MG63 (cell line): ENCODE results near the gene DLG2. TPM values are rescaled to one million over a fixed set of nuclear protein-coding genes. Genes with fewer than 3 reads are reported as not detected.

Experiments
- DNase-seq: peaks from one replicate; pipeline ENCODE4 v3.0.0-alpha.2; 2020
- H3K27me3 ChIP-seq: fragments of 250-450 bp; sonication (Bioruptor Pico); 2 replicates; pipeline ENCODE4 v1.5.1; 2020; ENCODE audit warnings: mild to moderate bottlenecking, moderate library complexity
- H3K36me3 ChIP-seq: fragments of 250-450 bp; sonication (Bioruptor Pico); 2 replicates; pipeline ENCODE4 v1.5.1; 2020; ENCODE audit warnings: mild to moderate bottlenecking, moderate library complexity
- H3K4me3 ChIP-seq: fragments of 250-450 bp; sonication (Bioruptor Pico); 2 replicates; pipeline ENCODE4 v1.5.1; 2020; ENCODE audit warnings: mild to moderate bottlenecking, moderate library complexity
- H3K9me3 ChIP-seq: fragments of 250-450 bp; sonication (Bioruptor Pico); 2 replicates; pipeline ENCODE4 v1.5.1; 2020; ENCODE audit warnings: mild to moderate bottlenecking, moderate library complexity
- total RNA-seq: library from RNA; depleted of rRNA; stranded (reverse); fragments of >200 nt; shearing (Covaris generic); gene quantifications from 2 replicates; pipeline ENCODE4 v1.2.3, GENCODE V29; 2014; ENCODE audit warnings: low replicate concordance

DLG2 gene
- total RNA-seq, 1 experiment from 2014 or later = 0.10 TPM

DNA sequence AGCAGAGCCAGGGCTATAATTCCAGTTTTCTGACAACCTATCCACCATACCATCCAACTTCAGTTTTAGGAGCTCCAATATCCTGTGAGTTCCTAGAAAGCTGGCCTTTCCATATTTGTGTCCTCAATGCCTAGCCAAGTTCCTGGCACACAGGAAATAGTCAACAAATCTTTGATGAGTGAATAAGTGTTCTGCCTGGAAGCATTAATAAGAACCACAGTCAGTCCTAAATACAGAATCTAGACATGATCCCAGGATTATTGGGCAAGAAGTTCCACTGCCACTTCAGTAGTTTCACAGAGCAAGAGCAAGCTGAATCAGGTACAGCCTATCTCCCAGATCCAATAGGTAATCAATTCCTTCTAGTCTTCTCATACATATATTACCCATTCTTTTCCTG is 942.0 kb downstream of the DLG2 start:
- Histone ChIP-seq H3K9me3 (no peaks in the 10 kb centered on the region), H3K4me3 (no peak overlapping the region), H3K36me3 (no peaks in the 10 kb centered on the region), H3K27me3 (no peaks in the 10 kb centered on the region)
- no peak for DNase-seq

GRCh38 chr11:84681456-84681855 is 945.7 kb downstream of the DLG2 start:
- H3K27me3 ChIP-seq = no peaks in the 10 kb centered on the region
- H3K36me3 ChIP-seq = no peaks in the 10 kb centered on the region
- no peak overlapping the region for H3K4me3 ChIP-seq
- no peaks in the 10 kb centered on the region for H3K9me3 ChIP-seq
- no peak for DNase-seq

DNA sequence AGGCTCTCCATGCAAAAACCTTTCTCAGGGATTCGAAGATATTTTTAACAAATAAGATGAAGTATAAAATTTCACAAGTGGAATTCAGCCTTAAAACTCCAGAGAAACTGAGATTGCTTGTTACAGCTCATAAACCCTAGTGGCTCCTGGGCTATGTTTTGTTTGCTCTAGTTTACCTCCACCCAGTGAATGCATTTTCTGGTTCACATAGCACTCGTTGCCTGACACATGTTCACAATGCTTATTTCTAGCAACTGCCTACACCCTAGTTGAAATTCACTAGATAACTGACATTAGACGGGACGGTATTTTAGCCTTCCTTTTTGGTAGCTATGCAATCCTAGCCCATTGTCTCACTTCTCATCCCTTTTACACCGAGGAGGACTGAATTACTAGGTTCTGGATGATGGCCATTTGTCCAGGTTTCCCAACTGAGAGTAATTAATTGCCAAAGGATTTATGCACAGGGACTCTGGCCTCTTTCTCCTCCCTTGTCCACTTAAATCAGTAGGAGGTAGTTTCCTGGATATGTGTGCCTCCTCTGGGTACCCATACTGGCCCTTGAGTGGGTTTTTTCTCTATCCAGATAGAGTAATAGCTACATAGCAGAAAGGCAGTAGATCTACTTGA is 951.6 kb downstream of the DLG2 start:
- Histone ChIP-seq H3K4me3 (no peak overlapping the region), H3K9me3 (no peaks in the 10 kb centered on the region), H3K36me3 (no peaks in the 10 kb centered on the region), H3K27me3 (no peaks in the 10 kb centered on the region)
- DNase-seq = no peak

DNA sequence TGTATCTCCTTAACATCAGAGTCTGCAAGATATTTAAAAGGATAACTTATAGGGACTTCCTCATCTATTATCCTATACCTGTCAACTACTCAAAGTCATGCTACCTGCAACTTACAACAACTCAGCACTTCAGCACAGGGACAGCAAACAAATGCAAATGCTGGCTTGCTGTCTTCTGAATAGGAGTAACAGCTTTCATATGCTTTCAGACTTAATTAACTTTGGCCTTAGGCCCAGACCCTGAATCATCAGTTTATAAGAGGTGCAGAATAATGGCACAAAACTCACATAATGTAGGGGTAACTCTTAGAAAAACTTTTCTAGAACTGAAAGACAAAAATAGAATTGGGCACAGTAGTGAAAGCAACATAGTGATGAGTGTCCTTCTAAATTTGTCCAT is 953.4 kb downstream of the DLG2 start:
- Histone ChIP-seq H3K27me3 (no peaks in the 10 kb centered on the region), H3K9me3 (no peaks in the 10 kb centered on the region), H3K4me3 (no peak overlapping the region), H3K36me3 (no peaks in the 10 kb centered on the region)
- DNase-seq = no peak

DNA sequence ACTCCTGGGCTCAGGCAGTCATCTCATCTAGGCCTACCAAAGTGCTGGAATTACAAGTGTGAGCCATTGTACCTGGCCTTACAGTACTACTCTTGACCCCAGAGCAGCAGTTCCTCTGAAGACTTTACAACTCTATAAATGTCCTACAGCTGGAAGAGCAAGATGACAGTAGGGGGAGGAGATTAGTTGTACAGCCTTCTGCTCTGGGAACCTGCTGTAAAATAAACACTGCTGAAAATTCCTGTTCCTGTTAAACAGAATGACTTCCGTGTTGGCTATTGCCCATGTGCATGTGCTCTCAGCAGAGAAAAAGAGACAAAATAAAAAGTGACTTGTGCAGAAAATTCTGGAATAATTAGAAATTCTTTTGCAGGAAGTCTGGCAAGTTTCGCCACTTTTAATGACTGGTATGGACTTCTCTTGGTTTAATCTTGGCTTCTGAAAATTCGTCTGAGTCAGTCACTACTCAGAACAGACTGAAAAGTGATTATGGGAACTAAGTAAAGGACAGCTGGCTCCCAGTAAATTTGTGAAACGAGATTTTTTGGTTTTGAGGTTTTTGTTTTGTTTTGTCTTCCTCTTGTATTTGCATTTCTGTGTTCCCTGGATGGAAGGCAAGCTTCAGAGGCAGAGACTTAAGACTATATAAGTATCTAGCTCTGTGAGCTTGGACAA is 955.7 kb downstream of the DLG2 start:
- Histone ChIP-seq H3K36me3 (no peaks in the 10 kb centered on the region), H3K9me3 (no peaks in the 10 kb centered on the region), H3K4me3 (no peak overlapping the region), H3K27me3 (no peaks in the 10 kb centered on the region)
- no peak for DNase-seq

DNA sequence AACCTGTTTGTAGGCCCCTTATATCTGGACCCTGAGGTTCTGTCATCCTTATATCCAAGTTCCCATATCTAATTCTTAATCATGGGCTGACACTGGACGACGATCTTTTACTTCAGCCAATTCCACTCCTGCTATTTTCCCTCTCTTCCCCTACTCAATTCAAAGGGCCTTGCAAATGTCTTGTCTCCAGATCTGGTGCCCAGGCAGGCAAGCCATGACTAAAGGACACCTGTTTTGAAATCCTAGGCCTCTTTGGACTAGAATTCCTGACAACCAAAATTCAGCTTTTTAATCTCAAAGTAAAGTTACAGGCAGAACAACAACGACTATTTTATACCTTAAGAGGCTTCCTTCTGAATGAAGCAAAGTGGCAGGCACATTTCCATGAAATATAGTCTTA is 963.4 kb downstream of the DLG2 start:
- Histone ChIP-seq H3K4me3 (no peak overlapping the region), H3K27me3 (no peaks in the 10 kb centered on the region), H3K9me3 (no peaks in the 10 kb centered on the region), H3K36me3 (no peaks in the 10 kb centered on the region)
- DNase-seq = no peak

GRCh38 chr11:84660257-84660977 is 966.7 kb downstream of the DLG2 start:
- DNase-seq = no peak

DNA sequence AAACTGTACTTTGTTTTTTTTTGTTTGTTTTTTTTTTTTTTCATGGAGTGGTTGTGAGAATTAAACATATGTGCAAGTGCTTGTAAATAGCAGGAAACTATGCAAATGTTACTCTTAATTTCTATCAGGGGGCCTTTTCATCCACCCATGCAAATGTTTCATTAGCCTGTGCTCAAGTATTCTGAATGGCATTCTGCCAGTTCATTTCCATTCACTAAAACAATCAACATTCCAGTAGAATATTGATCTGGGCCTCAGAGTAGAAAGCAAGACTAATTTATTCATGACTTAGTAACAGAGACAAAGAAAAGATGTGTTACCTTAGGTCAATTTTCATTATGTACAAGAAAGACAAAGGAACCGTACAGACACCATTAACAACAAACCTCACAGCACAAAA is 971.4 kb downstream of the DLG2 start:
- Histone ChIP-seq H3K4me3 (no peak overlapping the region), H3K27me3 (no peaks in the 10 kb centered on the region), H3K9me3 (no peaks in the 10 kb centered on the region), H3K36me3 (no peaks in the 10 kb centered on the region)
- no peak for DNase-seq

More at GRCh38 chr11:84660257-84660977, 966.7 kb downstream of the DLG2 start:
- H3K27me3 ChIP-seq = no peaks in the 10 kb centered on the region
- H3K36me3 ChIP-seq = no peaks in the 10 kb centered on the region
- H3K9me3 ChIP-seq = no peaks in the 10 kb centered on the region
- no peak overlapping the region for H3K4me3 ChIP-seq

GRCh38 chr11:84648471-84648870 is 978.7 kb downstream of the DLG2 start:
- no peaks in the 10 kb centered on the region for H3K36me3 ChIP-seq
- no peaks in the 10 kb centered on the region for H3K9me3 ChIP-seq
- no peaks in the 10 kb centered on the region for H3K27me3 ChIP-seq
- no peak for DNase-seq
- H3K4me3 ChIP-seq = no peak overlapping the region

DNA sequence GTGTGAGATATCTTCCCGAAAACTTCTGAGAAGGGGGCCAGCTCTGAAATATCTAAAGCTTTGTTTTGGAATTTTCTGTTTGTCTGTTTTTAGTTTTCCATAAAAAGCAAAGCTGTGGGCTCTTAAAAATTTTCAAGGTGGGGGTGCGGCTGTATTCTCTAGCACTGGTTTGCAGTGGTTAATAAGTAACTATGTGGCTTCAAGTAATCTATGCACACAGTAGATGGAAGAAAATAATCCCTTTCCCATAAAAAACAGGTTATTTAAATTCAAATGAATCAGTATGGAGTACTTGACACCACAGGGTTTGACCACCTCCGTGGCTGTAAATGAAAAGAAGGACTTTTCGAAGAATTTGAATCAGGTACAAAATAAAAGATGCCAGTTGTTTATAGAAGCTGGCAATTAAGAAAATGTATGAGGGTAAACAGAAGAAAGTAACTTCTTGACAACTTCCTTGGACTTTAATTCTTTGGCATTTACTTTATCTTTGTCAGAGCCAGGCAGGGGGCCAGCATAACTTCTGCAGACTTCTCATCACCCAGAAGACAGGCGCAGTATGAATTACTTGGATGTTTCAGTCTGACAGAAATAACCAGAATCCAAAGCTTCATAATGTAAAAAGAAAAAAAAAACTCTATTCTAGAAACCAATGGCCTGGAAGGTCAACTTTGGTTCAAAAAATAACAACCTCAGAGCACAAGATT is 981.0 kb downstream of the DLG2 start:
- no peak for DNase-seq
- H3K4me3 ChIP-seq = no peak overlapping the region
- no peaks in the 10 kb centered on the region for H3K27me3 ChIP-seq
- no peaks in the 10 kb centered on the region for H3K36me3 ChIP-seq
- H3K9me3 ChIP-seq = no peaks in the 10 kb centered on the region

GRCh38 chr11:84642500-84642899 is 984.6 kb downstream of the DLG2 start:
- Histone ChIP-seq H3K9me3 (no peaks in the 10 kb centered on the region), H3K36me3 (no peaks in the 10 kb centered on the region), H3K27me3 (no peaks in the 10 kb centered on the region), H3K4me3 (no peak overlapping the region)
- DNase-seq = no peak

- H3K36me3 ChIP-seq = no peaks in the 10 kb centered on the region
- no peak overlapping the region for H3K4me3 ChIP-seq
- no peak for DNase-seq
- H3K27me3 ChIP-seq = no peaks in the 10 kb centered on the region
- H3K9me3 ChIP-seq = no peaks in the 10 kb centered on the region
Observed at GRCh38 chr11:84634309-84634708, 992.8 kb downstream of the DLG2 start.

DNA sequence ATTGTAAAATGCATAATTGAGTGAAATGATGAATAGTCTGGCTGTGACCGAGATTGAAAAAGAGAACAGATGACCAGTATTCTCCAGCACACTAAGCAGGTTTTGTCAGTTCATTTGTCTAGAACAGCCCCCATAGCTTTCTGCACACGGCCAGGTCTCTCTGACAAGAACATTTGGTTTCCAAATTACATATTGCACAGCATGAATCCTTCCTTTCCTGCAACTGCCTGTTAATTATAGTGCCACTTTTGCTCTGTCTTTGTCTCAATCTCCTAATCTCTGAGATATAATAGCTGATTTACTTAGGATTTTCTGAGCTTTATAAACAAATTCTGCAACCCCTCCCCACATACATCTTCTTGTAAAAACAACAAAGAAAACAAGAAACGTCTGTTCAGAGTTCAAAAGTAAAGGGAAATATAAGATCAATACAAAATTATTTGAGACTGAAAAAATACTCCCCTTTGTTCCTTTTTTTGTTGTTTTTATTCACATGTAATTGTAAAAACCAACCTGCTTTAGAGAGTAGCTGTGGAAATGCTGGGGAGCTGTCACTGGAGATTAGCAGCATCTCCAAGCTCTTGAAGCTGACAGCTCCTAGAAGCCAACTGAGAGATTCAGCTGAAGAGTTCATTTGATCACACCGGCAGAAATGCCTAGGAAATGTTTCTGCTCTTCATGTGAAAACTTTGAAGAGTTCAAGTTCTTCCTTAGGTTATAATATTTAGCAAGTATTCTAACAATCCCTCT is 998.1 kb downstream of the DLG2 start:
- Histone ChIP-seq H3K4me3 (no peak overlapping the region), H3K36me3 (no peaks in the 10 kb centered on the region), H3K27me3 (no peaks in the 10 kb centered on the region), H3K9me3 (no peaks in the 10 kb centered on the region)
- no peak for DNase-seq

DNA sequence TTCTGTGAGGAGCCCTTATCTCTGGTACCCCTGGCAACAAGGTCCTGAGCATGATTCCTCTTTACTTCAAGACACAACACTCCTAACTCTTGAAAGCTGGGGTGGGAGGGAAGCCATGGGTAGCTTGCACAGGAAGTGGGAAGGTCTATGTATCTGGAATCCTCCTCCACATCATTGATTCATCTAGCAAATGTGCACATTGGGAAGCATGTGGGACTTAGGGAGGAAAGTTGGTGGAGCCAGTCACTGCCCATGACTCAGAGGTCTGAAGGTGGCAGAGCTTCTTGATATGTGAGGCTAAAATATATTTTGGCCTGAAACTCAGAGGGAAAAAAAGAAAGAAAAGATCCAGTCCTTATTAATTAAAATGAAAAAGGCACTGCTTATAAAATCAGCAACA is 1000.9 kb downstream of the DLG2 start:
- DNase-seq = no peak

DNA sequence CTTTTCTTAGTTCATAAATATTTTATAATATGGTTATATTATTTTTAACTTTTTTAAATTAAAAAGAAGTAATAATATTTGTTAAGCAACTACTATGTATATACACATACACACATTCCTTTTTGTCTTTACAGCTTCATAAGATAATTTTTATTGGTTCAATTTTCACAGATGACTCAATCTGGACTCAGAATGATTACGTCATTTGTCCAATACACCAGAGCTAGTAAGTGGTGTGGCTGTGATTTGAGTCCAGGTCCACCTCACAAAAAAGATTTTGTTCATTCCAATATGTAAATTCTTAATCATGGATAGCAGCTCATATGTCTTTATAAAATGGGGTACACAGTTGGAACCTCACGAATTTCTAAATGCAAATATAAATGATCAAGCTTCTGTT is 1014.5 kb downstream of the DLG2 start:
- no peaks in the 10 kb centered on the region for H3K9me3 ChIP-seq
- H3K4me3 ChIP-seq = no peak overlapping the region
- no peak for DNase-seq
- no peaks in the 10 kb centered on the region for H3K36me3 ChIP-seq
- no peaks in the 10 kb centered on the region for H3K27me3 ChIP-seq

More for the DNA sequence above, 1000.9 kb downstream of the DLG2 start:
- no peaks in the 10 kb centered on the region for H3K9me3 ChIP-seq
- H3K27me3 ChIP-seq = no peaks in the 10 kb centered on the region
- H3K4me3 ChIP-seq = no peak overlapping the region
- H3K36me3 ChIP-seq = no peaks in the 10 kb centered on the region

DNA sequence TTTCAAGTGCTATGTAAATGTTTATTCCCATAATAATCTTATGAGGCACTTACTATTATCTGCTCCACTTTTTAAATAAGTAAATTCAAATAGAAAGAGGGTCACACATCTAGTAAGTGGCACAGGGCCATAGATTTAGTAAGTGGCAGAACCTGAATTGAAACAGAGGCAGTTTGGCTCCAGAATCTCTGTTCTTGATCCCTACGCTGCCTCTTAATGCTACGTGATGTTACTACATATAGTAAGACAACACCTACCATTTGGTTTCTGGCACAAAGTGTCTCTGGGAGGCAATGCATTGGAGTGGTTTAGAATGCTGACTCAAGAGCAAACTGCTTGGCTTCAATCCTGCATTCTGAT is 1018.3 kb downstream of the DLG2 start:
- Histone ChIP-seq H3K9me3 (no peaks in the 10 kb centered on the region), H3K27me3 (no peaks in the 10 kb centered on the region), H3K4me3 (no peak overlapping the region), H3K36me3 (no peaks in the 10 kb centered on the region)
- DNase-seq = no peak
